GM21390 (cell line): ENCODE data around the gene SLC12A8.

Experiments
- ATAC-seq: cut with Tn5 transposase; IDR thresholded peaks from one replicate; pipeline ENCODE4 v1.9.1; 2021; ENCODE audit not compliant: unreplicated experiment

SLC12A8 gene

GRCh38 chr3:125080077-125080476, 132.5 kb downstream of the SLC12A8 start:
- ATAC-seq: no peak

- no peak for ATAC-seq
Measured at GRCh38 chr3:125079675-125080045, 132.9 kb downstream of the SLC12A8 start.

- ATAC-seq: no peak
Measured at GRCh38 chr3:125078951-125079674, 133.4 kb downstream of the SLC12A8 start.

GRCh38 chr3:125077864-125078263, 134.7 kb downstream of the SLC12A8 start:
- peak; percentile 53 for ATAC-seq

- no peak for ATAC-seq
Measured at GRCh38 chr3:125076464-125076863, 136.1 kb downstream of the SLC12A8 start.

GRCh38 chr3:125075738-125076137, 136.8 kb downstream of the SLC12A8 start:
- no peak for ATAC-seq

GRCh38 chr3:125073390-125073905, 139.1 kb downstream of the SLC12A8 start:
- no peak for ATAC-seq

GRCh38 chr3:125072749-125073389, 139.7 kb downstream of the SLC12A8 start:
- ATAC-seq: no peak

GRCh38 chr3:125072301-125072700, 140.2 kb downstream of the SLC12A8 start:
- no peak for ATAC-seq

GRCh38 chr3:125069968-125070745, 142.4 kb downstream of the SLC12A8 start:
- ATAC-seq: no peak

- ATAC-seq: no peak
Measured at GRCh38 chr3:125069452-125069851, 143.1 kb downstream of the SLC12A8 start.

GRCh38 chr3:125068265-125068664, 144.3 kb downstream of the SLC12A8 start:
- ATAC-seq: no peak

GRCh38 chr3:125067225-125067624, 145.3 kb downstream of the SLC12A8 start:
- ATAC-seq: no peak

GRCh38 chr3:125062904-125063618, 149.5 kb downstream of the SLC12A8 start:
- no peak for ATAC-seq

GRCh38 chr3:125061646-125062045, 150.9 kb downstream of the SLC12A8 start:
- ATAC-seq: no peak

GRCh38 chr3:125061170-125061569, 151.4 kb downstream of the SLC12A8 start:
- ATAC-seq: no peak

GRCh38 chr3:125059488-125060245, 152.9 kb downstream of the SLC12A8 start:
- no peak for ATAC-seq

GRCh38 chr3:125058959-125059358, 153.6 kb downstream of the SLC12A8 start:
- ATAC-seq: no peak

GRCh38 chr3:125058529-125058928, 154.0 kb downstream of the SLC12A8 start:
- ATAC-seq: no peak

GRCh38 chr3:125057186-125057850, 155.2 kb downstream of the SLC12A8 start:
- no peak for ATAC-seq
